ENCODE measurements around the gene CSF3R. TPM values are rescaled to one million over a fixed set of nuclear protein-coding genes. Genes with fewer than 3 reads are reported as not detected.
"Not testable (repeated sequence)": the region's sequence is repeated elsewhere in the genome, so short reads cannot be mapped to it uniquely, and the experiment has no call there.

CSF3R gene
- total RNA-seq, 1 donor = not detected

GRCh38 chr1:36513676-36514473 is 31.2 kb upstream of the CSF3R start:
- H3K4me3 ChIP-seq (ENCODE audit: low read depth, low read length) = no peak overlapping the region
- no peak for DNase-seq (ENCODE audit: low read depth)
- no peak for TF ChIP-seq CTCF (IDR thresholded peaks at IDR 0.05; ENCODE audit: insufficient read depth, low read length)

DNA sequence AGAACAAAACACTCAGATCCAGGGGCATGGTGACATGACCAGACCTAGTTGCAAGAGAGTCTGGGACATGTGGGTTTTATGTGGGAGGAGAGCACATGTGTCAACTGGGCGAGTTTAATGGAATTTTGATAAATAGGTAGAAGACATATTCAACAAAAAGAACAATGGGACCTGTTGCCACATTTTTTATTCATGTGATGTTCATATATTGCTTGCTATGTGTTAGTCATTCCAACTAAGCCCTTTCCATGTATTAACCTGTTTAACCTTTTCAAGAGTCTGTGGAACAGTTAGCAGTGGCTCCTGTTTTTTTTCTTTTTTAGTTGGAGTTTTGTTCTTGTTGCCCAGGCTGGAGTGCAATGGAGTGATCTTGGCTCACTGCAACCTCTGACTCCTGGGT is 30.1 kb upstream of the CSF3R start:
- DNase-seq (ENCODE audit: low read depth) = no peak

GRCh38 chr1:36511804-36512798 is 29.4 kb upstream of the CSF3R start:
- no peak for DNase-seq (ENCODE audit: low read depth)
- no peak for TF ChIP-seq CTCF (IDR thresholded peaks at IDR 0.05; ENCODE audit: insufficient read depth, low read length)
- H3K4me3 ChIP-seq (ENCODE audit: low read depth, low read length) = no peak overlapping the region

More for the DNA sequence above, 30.1 kb upstream of the CSF3R start:
- TF ChIP-seq CTCF (IDR thresholded peaks at IDR 0.05; ENCODE audit: insufficient read depth, low read length) = no peak
- no peak overlapping the region for H3K4me3 ChIP-seq (ENCODE audit: low read depth, low read length)

DNA sequence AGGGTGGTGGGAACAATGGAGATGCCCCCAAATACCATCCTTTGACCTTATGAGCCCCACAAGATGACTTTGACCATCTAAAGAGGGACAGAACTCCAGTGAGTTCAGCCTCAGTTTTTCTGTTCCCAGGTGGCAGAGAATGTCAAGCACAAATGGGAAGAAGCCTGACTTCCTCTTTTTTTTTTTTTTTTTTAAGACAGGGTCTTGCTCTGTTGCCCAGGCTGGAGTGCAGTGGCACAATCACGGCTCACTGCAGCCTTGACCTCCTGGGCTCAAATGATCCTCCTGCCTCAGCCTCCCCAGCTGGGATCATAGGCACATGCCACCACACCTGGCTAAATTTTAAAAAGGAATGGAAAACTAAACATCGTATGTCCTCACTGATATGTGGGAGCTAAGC is 28.5 kb upstream of the CSF3R start:
- H3K4me3 ChIP-seq (ENCODE audit: low read depth, low read length); DNase-seq (ENCODE audit: low read depth): not testable (repeated sequence)

GRCh38 chr1:36510418-36510817 is 27.7 kb upstream of the CSF3R start:
- DNase-seq (ENCODE audit: low read depth) = no peak
- no peak for TF ChIP-seq CTCF (IDR thresholded peaks at IDR 0.05; ENCODE audit: insufficient read depth, low read length)
- no peak overlapping the region for H3K4me3 ChIP-seq (ENCODE audit: low read depth, low read length)

DNA sequence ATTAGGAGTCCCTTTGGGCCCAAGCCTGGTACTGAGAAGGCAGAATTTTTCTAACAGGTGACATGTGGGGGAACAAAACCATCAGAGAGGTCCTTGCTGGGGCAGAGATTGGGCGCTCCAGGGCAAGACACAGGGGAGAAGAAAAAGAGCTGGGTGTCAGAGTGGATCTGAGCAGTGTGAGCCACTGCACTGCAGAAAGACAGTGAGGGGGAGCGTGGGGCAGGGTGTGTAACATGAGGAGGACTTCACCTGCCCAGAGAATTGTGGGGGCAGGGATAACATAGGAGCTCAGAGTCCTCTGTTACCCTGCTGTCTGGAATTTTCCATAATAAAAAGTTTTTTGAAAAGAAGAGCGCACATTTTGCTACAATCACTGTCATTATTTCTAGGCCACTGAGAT is 25.5 kb upstream of the CSF3R start:
- no peak for DNase-seq (ENCODE audit: low read depth)
- H3K4me3 ChIP-seq (ENCODE audit: low read depth, low read length) = no peak overlapping the region
- no peak for TF ChIP-seq CTCF (IDR thresholded peaks at IDR 0.05; ENCODE audit: insufficient read depth, low read length)

All from fibroblast of the aortic adventitia (primary cell).